Spleen (tissue), 7 donors: ENCODE measurements around the gene CHRDL2.
"Not testable (repeated sequence)": the region's sequence is repeated elsewhere in the genome, so short reads cannot be mapped to it uniquely, and the experiment has no call there.

Source experiments
- CTCF ChIP-seq, 11 experiments: fragments of 200-600 bp in 7 of 11; fragments of 450-650 bp in 4 of 11; sonication (generic) in 4 of 11; IDR thresholded peaks in 8 of 11; conservative IDR thresholded peaks in 3 of 11; 1 replicate in 7 of 11; 2 replicates in 4 of 11; pipeline versions ENCODE4 v1.4.0 to v1.8.0; 2016 to 2021; ENCODE audit warnings: antibody characterized with exemption in 11 of 11, inconsistent platforms in 4 of 11, mild to moderate bottlenecking in 1 of 11
- POLR2A ChIP-seq, 3 donors: fragments of 450-650 bp; IDR thresholded peaks; one replicate each; pipeline ENCODE4 v1.5.1; 2017; ENCODE audit warnings: antibody characterized with exemption in 3 of 3, mild to moderate bottlenecking in 1 of 3
- donor health status: DM: no; HTN: no; CAD: no; lungs with moderate emphysema.
- donor health status: DM: no; HTN: no; CAD: no.
- donor health status: DM: no; HTN: no; CAD: no.

- TF ChIP-seq POLR2A (IDR thresholded peaks at IDR 0.05); CTCF (IDR thresholded peaks at IDR 0.05 in 8 of 11, conservative IDR thresholded peaks at IDR 0.05 in 3 of 11): not testable (repeated sequence)
Measured at GRCh38 chr11:74659124-74659523, 72.1 kb downstream of the CHRDL2 start.
